NB4 (cell line): Measurements from ENCODE around the gene RBM18.

Experiments
- DNase-seq: peaks from one replicate; pipeline ENCODE4 v3.0.0; 2010; ENCODE audit warnings: low read depth
- H3K4me3 ChIP-seq: one replicate; pipeline ENCODE4 v1.5.1; 2011; ENCODE audit warnings: mild to moderate bottlenecking, low read depth, low read length, moderate library complexity
- CTCF ChIP-seq: IDR thresholded peaks from one replicate; pipeline ENCODE4 v1.5.1; 2012; ENCODE audit warnings: low read depth, low read length
- MAX ChIP-seq: IDR thresholded peaks from 2 replicates; pipeline ENCODE4 v1.6.1; 2011; ENCODE audit warnings: low read depth, low read length
- MYC ChIP-seq: IDR thresholded peaks from 2 replicates; pipeline ENCODE4 v1.6.1; 2011; ENCODE audit warnings: low read depth, low read length
- POLR2A ChIP-seq: IDR thresholded peaks from 2 replicates; pipeline ENCODE4 v1.6.1; 2011; ENCODE audit warnings: mild to moderate bottlenecking; ENCODE audit not compliant: insufficient read length; ENCODE audit errors: extremely low read depth

The RBM18 gene

DNA sequence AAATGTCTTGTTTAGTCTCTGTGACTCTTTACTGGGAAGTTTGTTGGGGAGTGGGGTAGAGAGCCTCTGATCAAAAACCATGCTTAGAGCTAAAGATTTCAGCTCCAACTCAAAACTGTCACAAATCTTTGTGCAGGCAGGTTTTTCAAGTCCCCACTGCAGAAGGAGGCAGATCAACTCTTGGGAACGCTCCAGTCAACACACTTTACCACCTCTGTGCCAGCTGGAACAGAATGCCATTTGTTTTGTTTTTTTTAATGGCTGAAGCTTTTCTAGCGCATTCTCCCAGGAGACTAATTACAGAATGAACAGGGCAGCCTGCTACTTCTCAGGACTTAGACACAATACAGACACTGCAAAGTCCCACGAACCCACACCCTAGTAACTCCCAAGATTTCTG lies 18.0 kb downstream of the RBM18 start:
- DNase-seq: no peak
- no peak for TF ChIP-seq MYC
- no peak for TF ChIP-seq CTCF
- TF ChIP-seq POLR2A: no peak
- no peak for TF ChIP-seq MAX
- H3K4me3 ChIP-seq: no peak overlapping the region

DNA sequence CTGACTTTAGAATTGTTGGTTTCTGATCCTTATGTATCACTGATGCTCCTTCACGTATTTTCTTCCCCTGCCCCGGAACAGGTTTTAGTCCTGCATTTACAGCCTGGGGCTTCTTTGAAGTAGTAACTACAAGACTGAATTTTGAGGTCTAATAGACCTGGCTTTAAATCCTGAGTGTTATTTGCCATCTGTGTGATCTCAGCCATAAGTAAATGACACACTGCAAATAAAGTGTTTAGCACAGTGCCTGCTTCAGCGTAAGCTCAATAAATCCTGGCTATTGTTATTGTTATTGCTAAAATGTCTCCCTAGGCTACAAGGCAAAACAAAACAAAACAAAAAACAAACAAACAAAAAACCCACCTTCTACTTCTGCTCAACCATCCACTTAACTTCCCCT lies 20.3 kb downstream of the RBM18 start:
- no peak for DNase-seq
- no peak overlapping the region for H3K4me3 ChIP-seq
- TF ChIP-seq MAX: no peak
- TF ChIP-seq MYC: no peak
- no peak for TF ChIP-seq CTCF
- no peak for TF ChIP-seq POLR2A

DNA sequence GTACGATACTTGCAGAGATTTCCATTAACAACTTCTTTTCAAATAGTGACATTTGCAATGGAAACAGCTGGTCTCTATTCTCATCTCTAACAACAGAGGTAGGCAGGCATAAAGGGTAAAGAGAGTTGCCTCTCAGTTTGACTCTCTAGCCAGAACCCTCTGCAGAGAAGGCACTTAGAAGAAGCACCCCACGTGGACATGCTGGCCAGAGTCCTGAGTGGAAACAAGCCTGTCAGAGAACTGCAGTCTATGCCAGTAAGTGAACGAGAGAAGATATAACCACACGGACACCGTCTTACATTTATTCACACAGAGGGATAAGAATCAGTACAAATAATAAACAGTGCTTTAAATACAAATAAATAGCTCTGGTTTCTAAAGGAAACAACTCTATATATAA lies 24.9 kb downstream of the RBM18 start:
- TF ChIP-seq MYC (no peak), CTCF (no peak), MAX (no peak), POLR2A (no peak)
- no peak overlapping the region for H3K4me3 ChIP-seq
- DNase-seq: no peak

DNA sequence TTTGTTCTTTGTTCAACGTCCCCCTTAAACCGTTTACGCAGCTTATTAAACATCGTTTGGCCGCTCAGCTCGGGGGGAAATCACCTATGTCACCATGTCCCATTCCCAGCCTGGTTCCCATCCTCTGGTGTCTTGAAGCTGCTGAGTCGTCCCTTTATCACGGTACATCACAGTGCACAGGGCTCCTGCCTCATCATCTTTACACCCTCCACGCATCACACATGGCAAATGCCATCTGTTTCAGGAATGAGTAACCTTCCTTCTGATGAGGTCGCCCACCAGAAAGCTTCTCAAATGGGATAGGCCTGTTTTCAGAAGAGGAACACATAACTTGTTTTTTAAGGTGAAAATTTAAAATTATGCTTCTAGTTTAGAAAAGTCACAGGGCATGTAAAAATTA lies 28.0 kb downstream of the RBM18 start:
- no peak overlapping the region for H3K4me3 ChIP-seq
- TF ChIP-seq CTCF (no peak), MYC (no peak), MAX (no peak), POLR2A (no peak)
- no peak for DNase-seq

- TF ChIP-seq CTCF: no peak
- TF ChIP-seq MYC: no peak
- no peak for TF ChIP-seq MAX
- TF ChIP-seq POLR2A: no peak
- peak; percentile 27 for DNase-seq
- no peak overlapping the region for H3K4me3 ChIP-seq
Measured at GRCh38 chr9:122234022-122234748, 30.5 kb downstream of the RBM18 start.

GRCh38 chr9:122232796-122233306 lies 31.8 kb downstream of the RBM18 start:
- no peak overlapping the region for H3K4me3 ChIP-seq
- TF ChIP-seq MYC: no peak
- peak; percentile 25 for DNase-seq
